H1 (cell line): ENCODE data around the gene HOGA1. TPM values are rescaled to one million over a fixed set of nuclear protein-coding genes. Genes with fewer than 3 reads are reported as not detected.

Experiments used
- BRCA1 ChIP-seq: IDR thresholded peaks from 2 replicates; pipeline ENCODE4 v1.6.1; 2012; ENCODE audit warnings: low read depth, low read length, improper control_type of control experiment
- CHD7 ChIP-seq: fragments of 300-600 bp; sonication (generic); IDR thresholded peaks from 2 replicates; pipeline ENCODE4 v1.7.1; 2012; ENCODE audit warnings: low read length, moderate library complexity, mild to moderate bottlenecking, inconsistent platforms; ENCODE audit not compliant: insufficient replicate concordance
- JUN ChIP-seq: IDR thresholded peaks from 2 replicates; pipeline ENCODE4 v1.6.1; 2011; ENCODE audit warnings: low read depth, mild to moderate bottlenecking, improper control_type of control experiment, low read length
- MAFK ChIP-seq: IDR thresholded peaks from 2 replicates; pipeline ENCODE4 v1.6.1; 2012; ENCODE audit warnings: low read depth, mild to moderate bottlenecking, improper control_type of control experiment, low read length
- MAX ChIP-seq: IDR thresholded peaks from 2 replicates; pipeline ENCODE4 v1.6.1; 2012; ENCODE audit warnings: inconsistent platforms
- SAP30 ChIP-seq: fragments of 300-600 bp; sonication (generic); IDR thresholded peaks from 2 replicates; pipeline ENCODE4 v1.7.1; 2012; ENCODE audit warnings: low read length, moderate library complexity, mild to moderate bottlenecking, inconsistent platforms; ENCODE audit not compliant: insufficient read depth, insufficient replicate concordance
- SIN3A ChIP-seq, 2 experiments: IDR thresholded peaks in 1 of 2; conservative IDR thresholded peaks in 1 of 2; 2 replicates each; pipeline ENCODE4 v1.6.1; 2011 to 2012; ENCODE audit warnings: low read length in 2 of 2, improper control_type of control experiment in 1 of 2, low read depth in 1 of 2, mild to moderate bottlenecking in 1 of 2
- SP2 ChIP-seq: IDR thresholded peaks from 2 replicates; pipeline ENCODE4 v1.6.1; 2012; ENCODE audit warnings: mild to moderate bottlenecking, low read length, inconsistent platforms
- YY1 ChIP-seq: IDR thresholded peaks from 2 replicates; pipeline ENCODE4 v1.6.1; 2011; ENCODE audit warnings: low read depth, mild to moderate bottlenecking, low read length
- polyA plus RNA-seq, 7 experiments: library from polyadenylated mRNA; depleted of rRNA in 3 of 7; stranded (reverse) in 5 of 7; unstranded in 2 of 7; fragments of >200 nt in 5 of 7; fragments of 200-250 nt in 2 of 7; gene quantifications; 1 replicate in 5 of 7; 2 replicates in 1 of 7; 4 replicates in 1 of 7; pipeline versions ENCODE4 v1.2.1 to v1.2.3, GENCODE V29; 2011 to 2013; ENCODE audit warnings: missing spikeins in 2 of 7, mixed read lengths in 2 of 7
- total RNA-seq: library from RNA; stranded (reverse); fragmentation: NEBNext Ultra II Directional; extraction: Animal tissue kit (Norgen Biotek cat#: 25700); gene quantifications from 2 replicates; pipeline ENCODE4 v1.2.1, GENCODE V29; 2021

Gene HOGA1
- total and polyA plus RNA-seq, 2 of the 8 experiments (the other 6 are each of a cell fraction or from before 2014, with no cell fraction given) = 0.28 to 1.00 TPM

GRCh38 chr10:97640174-97640867, 56.1 kb downstream of the HOGA1 start, which contains the start of gene PI4K2A (continued):
- TF ChIP-seq MAX (peak; percentile 73), SAP30 (no peak), YY1 (no peak), BRCA1 (no peak), JUN (no peak), SP2 (no peak), CHD7 (no peak), SIN3A (conservative IDR thresholded peaks at IDR 0.05 in 1 of 2, IDR thresholded peaks at IDR 0.05 in 1 of 2; ENCODE audit: low read depth in 1 of 2, low read length in 2 of 2) (peak in 1 of 2 experiments; percentile 74; a peak in 1 of 4 replicates), MAFK (peak; percentile 48; the same call in 1 of the 2 replicates)
